AG04450 (cell line): Measurements from ENCODE around the gene GABPA. TPM values are rescaled to one million over a fixed set of nuclear protein-coding genes. Genes with fewer than 3 reads are reported as not detected.
A peak's percentile ranks its signal among the peaks of the same experiment; 100 is the strongest.

Experiments
- CTCF ChIA-PET: fragments of 300-600, 350-600 bp; formaldehyde crosslinking; extraction: SDS; loops from one replicate; lab custom pipeline; 2022; ENCODE audit warnings: antibody characterized with exemption, inconsistent platforms; lab: Charles Lee
- POLR2A ChIA-PET: fragments of 350-600 bp; formaldehyde crosslinking; extraction: SDS; loops from one replicate; lab custom pipeline; 2021; ENCODE audit warnings: antibody characterized with exemption, inconsistent platforms; lab: Yijun Ruan, JAX
- DNase-seq: peaks from one replicate; pipeline ENCODE4 v3.0.0-alpha.2; 2011; ENCODE audit warnings: low read depth, low spot score
- H3K27ac ChIP-seq: one replicate; pipeline ENCODE4 v1.5.1; 2012; ENCODE audit warnings: low read depth, low read length, control low read depth
- H3K27me3 ChIP-seq: one replicate; pipeline ENCODE4 v1.6.0; 2012; ENCODE audit warnings: low read length; ENCODE audit not compliant: control insufficient read depth, insufficient read depth
- H3K4me3 ChIP-seq: 2 replicates; pipeline ENCODE4 v1.5.1; 2011; ENCODE audit warnings: mild to moderate bottlenecking, low read depth, low read length, control low read depth
- H3K9me3 ChIP-seq: 2 replicates; pipeline ENCODE4 v1.5.1; 2012; ENCODE audit warnings: low read length; ENCODE audit not compliant: control insufficient read depth, insufficient read depth
- polyA minus RNA-seq: library from RNA; depleted of rRNA, polyadenylated mRNA; stranded (reverse); fragments of >200 nt; gene quantifications from 2 replicates; pipeline ENCODE4 v1.2.3, GENCODE V29; 2011; rRNA and poly(A)+ RNA removed
- polyA plus RNA-seq: library from polyadenylated mRNA; depleted of rRNA; stranded (reverse); fragments of >200 nt; gene quantifications from 2 replicates; pipeline ENCODE4 v1.2.3, GENCODE V29; 2011; rRNA removed
- TF ChIP-seq, protein P1 (sequence below): IDR thresholded peaks from 2 replicates; pipeline ENCODE4 v1.5.1; 2011; ENCODE audit warnings: low read depth, low read length, control low read depth, inconsistent platforms

Gene GABPA
- polyA plus RNA-seq (17.5 and 26.6 TPM in 2 replicates), polyA minus RNA-seq (5.9 and 12.9 TPM in 2 replicates)

DNA sequence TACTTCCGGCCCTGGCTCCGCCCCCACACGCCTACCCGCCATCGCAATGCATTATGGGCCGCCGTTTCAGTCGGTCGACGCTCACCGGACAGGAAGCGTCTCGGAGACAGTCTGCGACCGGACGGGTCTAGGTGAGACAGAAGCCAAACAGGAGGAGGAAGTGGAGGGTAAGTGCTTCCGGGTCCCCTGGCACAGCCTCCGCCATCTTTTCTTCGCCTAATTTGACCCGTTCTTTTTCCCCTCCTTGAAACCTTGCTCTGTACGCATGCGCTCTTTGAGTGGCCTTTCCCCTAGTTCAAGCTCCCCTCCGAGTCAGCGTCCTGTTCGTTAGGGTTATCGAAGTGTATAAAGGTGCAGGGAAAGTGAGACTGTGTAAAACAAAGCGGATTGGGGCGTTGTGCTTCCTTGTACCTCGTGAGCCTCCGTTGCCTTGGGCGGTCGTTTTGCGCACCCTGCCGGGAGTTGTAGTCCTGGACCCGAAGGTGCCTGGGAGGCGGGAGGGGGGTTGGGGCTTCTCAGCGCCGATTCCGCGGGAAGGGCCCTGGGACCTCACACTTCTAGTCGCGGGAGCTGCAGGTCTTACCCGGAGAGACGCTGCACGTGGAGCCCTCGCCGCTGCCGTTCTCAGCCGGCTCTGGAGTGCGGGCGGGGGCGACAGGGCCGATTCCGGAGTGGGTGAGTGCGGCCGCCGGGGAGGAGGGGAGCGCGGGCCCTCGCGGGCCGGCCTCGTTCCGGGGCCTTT lies at the start of gene GABPA, which contains the start of gene ATP5PF:
Gene GABPA (plus strand): TSS at position 69 of the 742 bp plus-strand sequence. CDS start 6,627 bp downstream, outside the sequence.
Gene ATP5PF (minus strand): TSS at position 1 of the 742 bp plus-strand sequence. CDS start 5,110 bp downstream, outside the sequence.
- TF ChIP-seq, protein P1, sequence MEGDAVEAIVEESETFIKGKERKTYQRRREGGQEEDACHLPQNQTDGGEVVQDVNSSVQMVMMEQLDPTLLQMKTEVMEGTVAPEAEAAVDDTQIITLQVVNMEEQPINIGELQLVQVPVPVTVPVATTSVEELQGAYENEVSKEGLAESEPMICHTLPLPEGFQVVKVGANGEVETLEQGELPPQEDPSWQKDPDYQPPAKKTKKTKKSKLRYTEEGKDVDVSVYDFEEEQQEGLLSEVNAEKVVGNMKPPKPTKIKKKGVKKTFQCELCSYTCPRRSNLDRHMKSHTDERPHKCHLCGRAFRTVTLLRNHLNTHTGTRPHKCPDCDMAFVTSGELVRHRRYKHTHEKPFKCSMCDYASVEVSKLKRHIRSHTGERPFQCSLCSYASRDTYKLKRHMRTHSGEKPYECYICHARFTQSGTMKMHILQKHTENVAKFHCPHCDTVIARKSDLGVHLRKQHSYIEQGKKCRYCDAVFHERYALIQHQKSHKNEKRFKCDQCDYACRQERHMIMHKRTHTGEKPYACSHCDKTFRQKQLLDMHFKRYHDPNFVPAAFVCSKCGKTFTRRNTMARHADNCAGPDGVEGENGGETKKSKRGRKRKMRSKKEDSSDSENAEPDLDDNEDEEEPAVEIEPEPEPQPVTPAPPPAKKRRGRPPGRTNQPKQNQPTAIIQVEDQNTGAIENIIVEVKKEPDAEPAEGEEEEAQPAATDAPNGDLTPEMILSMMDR = peak; percentile 36
- POLR2A ChIA-PET = interaction anchor here (0.9 to 1.0 kb wide), 3 partner anchors 14 to 435 kb away, joined by 3 to 4 read pairs (median 3); no protein-coding TSS in a partner anchor
- no peaks in the 10 kb centered on the region for H3K27me3 ChIP-seq
- H3K9me3 ChIP-seq = no peaks in the 10 kb centered on the region; the same call in 1 of the 2 replicates
- CTCF ChIA-PET = interaction anchor here (2.3 kb wide), 1 partner anchor 127 kb away, joined by 15 read pairs; the partner anchor contains the start of gene MRPL39
- DNase-seq = peak; percentile 97
- H3K4me3 ChIP-seq = peak within 1 kb of the TSS; percentile 98
- peak within 1 kb of the TSS; percentile 100 for H3K27ac ChIP-seq

DNA sequence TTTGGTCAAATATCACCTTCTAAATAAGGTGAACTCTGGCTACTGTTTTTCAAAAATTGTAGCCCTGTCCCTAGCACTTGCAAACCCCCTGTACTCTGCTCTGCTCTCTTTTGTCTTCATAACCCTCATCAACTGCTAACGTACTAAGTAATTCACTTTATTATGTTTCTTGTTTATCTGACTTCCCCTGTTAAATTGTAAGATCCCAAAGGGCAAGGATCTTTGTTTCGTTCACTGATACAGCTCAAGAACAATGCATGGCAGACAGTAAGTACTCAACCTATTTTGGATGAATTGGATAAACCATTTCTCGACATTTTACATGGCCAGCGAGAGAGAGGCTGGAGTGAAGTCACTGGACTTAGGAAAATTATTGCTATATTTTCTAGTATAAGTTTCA lies 47.0 kb upstream of the GABPA start:
- TF ChIP-seq, protein P1 = no peak
- CTCF ChIA-PET = interaction anchor here (1.6 kb wide), 1 partner anchor 20 kb away, joined by 3 read pairs; no protein-coding TSS in a partner anchor
- Histone ChIP-seq H3K27me3 (no peaks in the 10 kb centered on the region), H3K9me3 (no peaks in the 10 kb centered on the region), H3K27ac (no peak overlapping the region), H3K4me3 (no peak overlapping the region)
- POLR2A ChIA-PET = no interaction called here
- no peak for DNase-seq

DNA sequence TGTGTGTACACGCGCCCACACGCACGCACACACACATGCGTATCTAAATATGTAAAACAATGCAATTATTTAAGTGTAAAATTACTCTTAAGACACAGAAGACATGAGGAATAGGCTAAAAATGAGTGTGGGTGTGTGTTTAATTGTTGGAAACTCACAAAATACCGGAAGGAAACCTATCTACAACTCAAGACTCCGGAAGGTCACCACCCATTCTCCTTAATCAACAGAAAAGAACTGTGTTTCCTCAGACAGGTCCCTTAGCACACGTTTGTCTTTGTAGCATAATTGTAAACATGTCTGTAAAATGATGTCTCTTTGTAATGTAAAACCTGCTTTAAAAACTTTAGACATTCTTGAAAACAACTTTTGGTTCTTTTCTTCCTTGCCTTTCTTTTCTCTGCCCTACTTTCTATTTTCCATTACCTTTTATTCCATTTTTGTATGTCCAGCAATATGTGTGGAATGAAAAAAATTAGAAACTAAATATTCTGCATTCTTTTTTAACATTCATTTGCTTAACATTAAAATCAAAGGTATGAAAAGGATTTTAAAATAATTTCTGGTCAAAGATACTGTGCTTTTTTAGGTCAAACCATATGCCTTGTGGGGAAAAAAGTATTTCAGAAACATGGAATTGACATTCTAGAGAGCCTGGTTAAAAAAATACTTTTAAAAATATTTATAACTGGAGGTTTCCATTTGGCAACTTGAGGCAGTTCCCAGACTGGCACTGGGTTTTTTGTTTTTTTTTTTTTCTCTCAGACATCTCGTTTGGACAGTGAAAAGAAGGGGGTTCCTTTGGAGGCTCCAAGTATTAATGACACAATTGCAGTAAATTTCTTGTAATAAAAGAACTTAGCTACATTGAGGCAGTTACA lies 46.3 kb upstream of the GABPA start:
- no peaks in the 10 kb centered on the region for H3K9me3 ChIP-seq
- ChIA-PET POLR2A (no interaction called here), CTCF (no interaction called here)
- H3K27ac ChIP-seq = no peak overlapping the region
- no peak overlapping the region for H3K4me3 ChIP-seq
- TF ChIP-seq, protein P1 = no peak
- DNase-seq = no peak
- H3K27me3 ChIP-seq = no peaks in the 10 kb centered on the region

DNA sequence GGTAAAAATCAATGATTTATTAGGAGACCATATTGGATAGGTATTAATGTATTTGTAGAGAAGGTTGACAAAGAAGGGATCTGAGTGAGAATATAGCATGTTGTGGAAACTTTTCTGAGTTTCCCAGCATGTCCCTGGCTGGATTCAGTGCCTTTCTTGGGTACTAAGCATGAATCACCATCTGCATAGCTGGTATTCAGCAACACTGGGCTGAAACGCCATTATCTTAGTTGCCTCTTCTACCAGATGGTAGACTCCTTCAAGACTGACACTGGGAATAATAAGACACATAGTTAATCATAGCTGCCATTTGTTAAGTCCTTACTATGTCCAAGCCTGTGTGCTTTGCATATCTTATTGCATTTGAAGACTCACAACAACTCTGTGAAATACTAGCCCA lies 45.5 kb upstream of the GABPA start:
- H3K4me3 ChIP-seq = no peak overlapping the region
- no peaks in the 10 kb centered on the region for H3K9me3 ChIP-seq
- no peaks in the 10 kb centered on the region for H3K27me3 ChIP-seq
- DNase-seq = no peak
- ChIA-PET CTCF (no interaction called here), POLR2A (no interaction called here)
- H3K27ac ChIP-seq = no peak overlapping the region
- TF ChIP-seq, protein P1 = no peak
